NCI-H2029 treated with DMSO at 0.1 percent for 48 hours (cell line): ENCODE data around the gene DSTYK.
"Not testable (repeated sequence)": the region's sequence is repeated elsewhere in the genome, so short reads cannot be mapped to it uniquely, and the experiment has no call there.

Experiments
- DNase-seq: peaks from one replicate; lab custom pipeline; 2025; lab: John Stamatoyannopoulos, UW

Gene DSTYK

DNA sequence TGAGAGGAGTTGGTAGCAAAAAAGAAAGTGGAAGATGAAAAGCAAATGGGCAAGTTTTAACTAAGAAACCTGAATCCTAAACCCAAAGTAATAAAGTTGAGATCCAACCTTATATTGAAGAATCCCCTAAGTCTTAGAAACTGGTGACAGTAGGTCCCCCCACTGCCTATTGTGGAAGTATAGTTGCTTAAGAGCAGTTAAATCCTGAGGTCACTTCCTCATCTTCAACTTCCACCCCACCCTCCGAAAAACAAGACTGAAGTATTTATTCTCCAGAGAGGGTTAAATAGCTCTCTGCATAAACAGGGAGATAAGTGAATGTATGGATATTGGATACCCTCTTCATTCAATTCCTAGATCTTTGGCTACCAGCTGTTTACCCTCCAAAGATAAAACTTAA lies 3.3 kb upstream of the DSTYK start:
- DNase-seq: no peak

DNA sequence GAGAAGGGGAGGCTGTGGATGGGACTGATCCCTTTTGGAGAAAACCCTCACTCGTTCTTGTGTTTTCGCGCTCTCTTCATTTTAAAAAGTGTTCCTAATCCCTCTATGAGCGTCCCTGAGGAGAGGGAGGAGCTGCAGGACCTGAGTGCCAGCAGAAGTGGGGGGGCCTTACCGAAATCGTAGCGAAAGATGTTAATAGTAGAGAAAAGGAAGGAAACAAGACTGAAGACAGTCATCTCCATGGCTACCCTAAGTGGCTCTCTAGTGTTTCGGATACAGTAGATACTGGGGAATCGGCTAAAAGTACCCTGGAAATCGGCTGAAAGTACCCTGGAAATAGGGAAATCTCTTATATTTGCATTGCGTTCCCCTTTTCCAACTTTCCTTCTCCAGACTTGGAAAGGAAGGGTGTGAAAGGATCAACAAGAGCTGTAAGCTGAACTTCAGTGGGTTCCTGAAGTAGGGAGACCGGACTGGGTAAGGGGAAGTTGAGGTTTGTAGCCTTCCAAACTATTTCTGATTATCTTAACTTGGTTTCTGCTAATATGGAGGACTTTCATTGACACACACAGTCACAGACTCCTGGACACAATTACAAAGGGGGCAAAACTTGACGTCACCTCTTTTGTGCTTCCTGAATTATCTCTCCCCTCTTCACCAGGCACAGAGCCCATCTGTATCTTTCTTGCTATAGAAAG lies 486 bp upstream of the DSTYK start:
- DNase-seq: no peak

DNA sequence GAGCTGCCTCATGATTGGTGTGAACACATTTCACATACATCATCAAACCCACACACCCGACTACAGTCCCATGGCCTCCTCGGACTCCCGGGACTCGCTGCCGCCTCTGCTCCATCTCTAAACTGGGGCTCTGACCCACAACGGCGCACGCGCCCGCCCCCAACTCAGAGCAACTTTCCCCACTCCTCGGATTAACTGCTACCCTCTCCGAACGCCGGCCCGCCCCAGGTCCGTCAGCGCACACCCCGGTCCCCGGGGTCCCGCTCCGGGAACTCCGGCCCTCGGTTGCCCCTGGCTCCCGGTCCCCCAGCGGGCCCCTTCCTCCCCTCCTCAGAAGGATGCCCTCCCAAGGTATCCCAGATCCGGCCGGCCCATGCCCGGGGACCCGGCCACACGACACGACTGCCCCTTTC lies 740 bp downstream of the DSTYK start:
- no peak for DNase-seq

DNA sequence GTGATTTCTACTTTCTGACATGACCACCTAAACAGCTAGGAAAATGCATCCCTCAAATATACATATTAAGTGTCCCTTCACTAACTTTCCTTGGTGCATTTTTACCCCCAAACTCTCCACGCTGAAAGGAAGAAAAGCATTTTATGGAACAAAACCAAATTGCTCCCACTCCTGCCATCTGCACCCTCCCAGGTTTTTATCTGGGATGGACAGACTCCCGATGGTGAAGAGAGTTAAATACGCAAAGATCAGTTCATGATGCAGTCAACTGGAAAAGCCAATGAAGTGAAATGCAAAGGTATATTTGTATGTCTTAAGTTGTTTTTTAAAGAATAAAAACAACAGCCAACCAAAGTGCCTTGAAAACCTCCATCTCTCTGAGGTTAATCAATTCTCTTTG lies 2.7 kb downstream of the DSTYK start:
- DNase-seq: no peak

DNA sequence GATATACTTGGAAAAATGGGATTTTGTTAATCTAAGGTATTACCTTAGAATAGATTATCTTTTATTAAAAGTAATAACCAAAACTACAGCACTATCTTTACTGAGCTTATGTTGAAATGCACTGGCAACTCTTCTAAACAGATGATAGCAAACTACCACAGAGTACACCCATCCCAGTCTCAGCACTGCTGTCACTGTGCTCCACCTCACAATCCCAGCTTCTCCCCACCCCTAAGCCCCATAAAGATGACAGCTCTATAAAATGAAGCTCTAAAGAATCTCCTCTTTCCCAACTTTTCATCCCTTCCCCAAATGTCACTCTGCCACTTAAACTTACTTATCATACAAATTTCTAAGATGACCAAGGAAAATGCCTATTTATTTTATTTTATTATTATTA lies 6.4 kb downstream of the DSTYK start:
- DNase-seq: no peak

DNA sequence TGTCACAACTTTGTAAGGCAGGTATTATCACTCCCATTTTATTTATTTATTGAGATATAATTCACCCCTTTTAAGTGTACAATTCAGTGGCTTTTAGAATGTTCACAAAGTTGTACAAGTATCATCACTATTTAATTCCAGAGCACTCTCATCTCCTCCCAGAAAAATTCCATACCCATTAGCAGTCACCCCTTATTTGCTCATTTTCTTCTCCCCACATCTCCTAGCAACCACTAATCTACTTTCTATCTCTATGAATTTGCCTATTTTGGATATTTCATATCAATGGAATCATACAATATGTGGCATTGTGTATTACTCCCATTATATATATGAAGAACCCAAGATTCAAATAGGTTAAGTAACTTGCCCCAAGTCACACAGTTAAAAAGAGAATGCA lies 7.0 kb downstream of the DSTYK start:
- DNase-seq: no peak

DNA sequence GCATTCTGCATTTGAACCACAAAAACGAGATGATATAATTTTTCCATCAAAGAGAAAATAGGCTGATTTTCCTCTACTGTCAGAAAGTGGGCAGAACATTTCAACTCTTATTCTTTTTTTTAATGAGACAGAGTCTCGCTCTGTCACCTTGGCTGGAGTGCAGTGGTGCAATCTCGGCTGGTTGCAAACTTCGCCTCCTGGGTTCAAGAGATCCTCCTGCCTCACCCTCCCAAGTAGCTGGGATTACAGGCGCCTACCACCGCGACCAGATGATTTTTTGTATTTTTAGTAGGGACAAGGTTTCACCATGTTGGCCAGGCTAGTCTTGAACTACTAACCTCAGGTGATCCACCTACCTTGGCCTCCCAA lies 11.6 kb downstream of the DSTYK start:
- DNase-seq: no peak

DNA sequence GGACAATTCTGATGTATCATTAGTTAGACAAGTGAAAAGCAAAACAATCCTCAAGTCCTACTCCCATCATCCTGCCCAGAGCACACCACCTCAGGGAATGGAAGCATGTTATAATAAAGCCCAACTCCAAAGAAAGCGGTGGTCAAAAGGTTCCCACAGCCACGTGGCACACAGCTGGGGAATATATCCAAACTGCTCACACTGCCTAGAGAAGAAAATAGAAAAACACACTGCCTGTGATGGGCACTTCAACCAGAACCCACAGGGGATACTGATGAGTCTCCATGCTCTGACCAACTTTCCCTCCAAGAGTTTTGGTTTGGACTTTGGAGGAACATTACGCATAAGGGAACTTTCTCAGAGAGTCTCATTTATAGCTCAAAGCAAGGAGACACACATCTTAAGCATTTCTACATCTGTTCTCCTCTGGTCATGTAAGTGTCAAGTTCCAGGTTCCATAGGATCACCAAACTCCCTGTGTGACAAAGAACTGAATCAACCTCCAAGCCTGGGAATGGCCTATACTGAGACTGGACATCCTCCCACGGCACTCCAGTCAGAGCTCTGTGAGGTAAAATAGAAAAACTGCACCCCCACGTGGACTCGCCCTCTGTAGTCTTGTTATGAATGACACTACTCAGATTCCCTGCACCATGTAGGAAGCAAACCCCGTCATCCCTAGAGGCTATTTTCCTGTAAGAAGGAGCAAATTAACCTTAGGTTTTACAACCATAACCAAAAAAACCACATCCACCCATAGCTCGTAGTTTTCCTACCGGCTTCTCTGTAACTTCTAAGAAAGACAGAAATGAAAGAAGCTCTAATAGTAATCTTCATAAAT lies 12.2 kb downstream of the DSTYK start:
- no peak for DNase-seq

DNA sequence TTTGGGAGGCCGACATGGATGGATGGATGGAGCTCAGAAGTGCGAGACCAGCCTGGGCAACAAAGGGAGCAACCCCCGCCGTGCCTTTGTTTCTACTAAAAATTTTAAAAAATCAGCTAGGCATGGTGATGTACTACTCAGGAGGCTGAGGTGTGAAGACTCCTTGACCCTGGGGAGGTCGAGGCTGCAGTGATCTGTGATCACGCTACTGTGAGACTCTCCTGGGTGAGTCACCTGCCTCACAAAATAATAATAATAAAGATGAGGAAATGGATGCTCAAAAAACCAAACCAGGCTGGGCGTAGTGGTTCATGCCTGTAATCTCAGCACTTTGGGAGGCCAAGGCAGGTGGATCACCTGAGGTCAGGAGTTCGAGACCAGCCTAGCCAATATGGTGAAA lies 19.2 kb downstream of the DSTYK start:
- no peak for DNase-seq

DNA sequence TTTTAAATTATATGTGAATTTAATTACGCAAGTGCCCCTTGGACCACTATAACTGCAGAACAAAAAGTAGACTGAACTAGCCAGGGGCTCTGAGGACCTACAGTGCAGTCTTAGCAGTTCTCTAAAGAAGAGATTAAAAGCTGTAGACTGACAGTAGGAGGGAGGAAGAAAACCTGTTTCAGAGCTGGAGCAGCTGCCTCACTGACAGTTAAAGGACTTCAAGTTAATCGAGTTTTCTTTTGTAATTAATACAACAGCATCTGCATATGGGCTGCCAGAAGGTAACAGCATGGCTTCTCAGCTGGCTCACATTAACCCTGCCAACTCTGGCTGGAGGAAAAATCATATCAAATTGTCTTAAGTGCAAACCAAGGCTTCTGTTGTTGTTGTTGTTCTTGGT lies 19.9 kb downstream of the DSTYK start:
- DNase-seq: no peak

DNA sequence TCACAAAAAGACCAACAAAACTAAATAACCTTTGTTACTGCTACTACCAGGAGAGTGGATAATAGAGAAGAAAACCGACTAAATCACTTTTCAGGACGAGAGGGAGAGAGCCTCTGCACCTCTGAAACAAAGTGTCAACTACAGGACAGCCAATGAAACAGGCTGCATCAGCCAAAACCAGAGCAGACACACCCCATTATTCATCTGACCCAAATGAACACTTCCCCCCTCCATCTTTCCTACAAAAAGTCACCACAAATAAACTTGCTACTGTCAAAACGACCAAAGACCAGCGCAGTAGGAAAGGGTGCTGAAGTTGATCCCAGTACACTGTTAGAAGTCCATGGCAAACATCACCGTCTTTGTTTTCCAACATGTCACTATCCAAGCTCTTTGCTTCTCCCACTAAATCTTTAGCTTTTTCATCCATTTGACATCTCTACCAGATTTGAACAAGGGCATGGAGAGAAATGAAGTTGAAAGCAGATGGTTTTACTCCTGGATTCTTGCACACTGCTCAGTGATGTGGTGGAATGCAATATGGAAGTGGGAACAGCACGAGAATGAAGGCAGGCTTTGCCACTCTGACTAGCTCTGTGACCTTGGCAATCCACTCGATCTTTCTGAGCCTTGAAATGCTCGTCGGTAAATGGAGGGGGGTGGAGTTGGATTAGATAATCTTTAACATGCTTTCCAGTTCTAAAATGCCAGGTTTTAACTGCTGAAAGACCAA lies 20.5 kb downstream of the DSTYK start:
- no peak for DNase-seq

DNA sequence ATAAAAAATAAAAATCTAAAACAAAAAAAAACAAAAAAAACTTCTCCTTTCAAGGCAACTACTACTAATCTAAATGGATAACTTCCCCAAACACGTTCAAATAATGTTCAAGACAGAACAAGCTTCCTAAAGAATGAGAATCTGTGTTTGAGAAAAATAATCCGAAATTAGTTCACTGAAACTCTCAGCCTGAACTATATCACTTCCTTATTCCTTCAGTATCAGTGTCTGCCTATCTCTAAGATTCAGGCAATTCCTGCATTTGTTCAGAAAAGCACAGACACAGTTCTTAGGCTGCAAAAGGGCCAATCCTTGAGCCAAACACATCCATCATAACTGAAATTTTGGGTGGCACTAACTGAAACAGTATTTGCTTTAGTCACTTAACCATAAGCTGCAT lies 22.4 kb downstream of the DSTYK start:
- no peak for DNase-seq

DNA sequence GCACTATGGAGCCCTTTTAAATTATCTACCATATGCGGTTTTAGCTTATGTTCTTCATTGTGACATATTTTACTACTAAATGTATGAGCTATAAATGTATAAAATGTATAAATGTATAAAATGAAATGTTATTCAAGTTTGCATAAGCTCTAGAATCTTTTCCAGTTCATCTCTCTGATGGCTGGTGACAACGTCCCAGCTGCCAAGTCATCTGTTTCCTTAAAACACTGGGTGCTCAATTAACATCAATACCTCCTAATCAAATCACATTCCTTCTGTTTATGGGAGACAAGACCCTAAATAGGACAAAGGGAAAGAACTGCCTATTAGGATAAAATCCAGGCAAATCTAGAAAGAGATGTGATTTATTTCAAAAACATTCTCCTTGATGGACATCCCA lies 22.9 kb downstream of the DSTYK start:
- DNase-seq: no peak

DNA sequence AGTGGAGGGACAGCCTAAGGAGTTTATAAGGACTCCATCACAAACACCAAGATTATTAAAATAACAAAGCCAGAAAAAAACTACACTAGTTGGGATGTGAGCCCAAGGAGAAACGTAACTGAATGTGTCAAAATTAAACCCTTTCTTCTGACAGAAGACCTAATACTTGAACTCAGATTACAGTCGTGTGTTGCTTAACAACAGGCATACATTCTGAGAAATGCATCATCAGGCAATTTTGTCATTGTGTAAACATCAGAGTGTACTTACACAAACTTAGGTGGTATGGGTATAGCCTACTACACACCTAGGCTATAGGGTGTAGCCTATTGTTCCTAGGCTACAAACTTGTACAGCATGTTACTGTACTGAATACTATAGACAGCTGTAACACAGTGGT lies 23.4 kb downstream of the DSTYK start:
- DNase-seq: no peak

DNA sequence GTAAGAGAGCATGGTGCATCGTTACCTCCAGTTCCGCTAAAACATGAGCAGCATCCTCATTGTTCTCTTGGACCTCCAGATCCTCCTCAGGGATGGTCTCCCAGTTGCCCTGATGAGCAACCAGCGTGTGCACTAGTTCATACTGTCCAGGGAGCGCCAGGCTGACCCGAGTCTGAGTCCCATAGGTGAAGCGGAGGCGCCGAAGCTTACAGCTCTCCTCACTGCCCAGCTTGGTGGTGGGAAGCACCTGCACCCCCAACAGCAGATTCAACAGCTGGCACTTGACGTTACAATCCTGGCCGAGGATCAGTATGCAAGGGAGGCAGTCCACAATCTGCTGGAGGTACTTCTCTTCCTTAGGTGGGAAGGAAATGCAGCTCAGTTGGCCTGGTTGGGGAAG lies 24.1 kb downstream of the DSTYK start:
- DNase-seq: no peak

DNA sequence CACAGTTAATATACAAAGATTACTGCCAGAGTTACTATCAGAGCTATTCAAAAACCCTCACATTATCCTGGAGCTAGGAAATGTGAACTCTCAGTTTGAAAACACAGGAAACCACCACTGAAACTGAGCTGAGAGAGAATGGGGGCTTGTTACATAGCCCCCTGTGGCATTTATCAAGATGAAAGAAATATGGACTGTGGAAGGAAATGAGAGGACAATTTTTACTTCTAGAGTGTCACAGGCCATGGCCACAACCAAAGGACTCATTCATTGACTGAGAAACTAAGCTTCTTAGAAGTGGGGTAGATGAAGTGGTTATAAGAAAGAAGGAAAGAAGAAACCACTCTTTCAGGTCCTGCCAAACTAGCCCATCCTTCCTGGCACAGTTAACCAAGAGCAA lies 25.3 kb downstream of the DSTYK start:
- DNase-seq: no peak

DNA sequence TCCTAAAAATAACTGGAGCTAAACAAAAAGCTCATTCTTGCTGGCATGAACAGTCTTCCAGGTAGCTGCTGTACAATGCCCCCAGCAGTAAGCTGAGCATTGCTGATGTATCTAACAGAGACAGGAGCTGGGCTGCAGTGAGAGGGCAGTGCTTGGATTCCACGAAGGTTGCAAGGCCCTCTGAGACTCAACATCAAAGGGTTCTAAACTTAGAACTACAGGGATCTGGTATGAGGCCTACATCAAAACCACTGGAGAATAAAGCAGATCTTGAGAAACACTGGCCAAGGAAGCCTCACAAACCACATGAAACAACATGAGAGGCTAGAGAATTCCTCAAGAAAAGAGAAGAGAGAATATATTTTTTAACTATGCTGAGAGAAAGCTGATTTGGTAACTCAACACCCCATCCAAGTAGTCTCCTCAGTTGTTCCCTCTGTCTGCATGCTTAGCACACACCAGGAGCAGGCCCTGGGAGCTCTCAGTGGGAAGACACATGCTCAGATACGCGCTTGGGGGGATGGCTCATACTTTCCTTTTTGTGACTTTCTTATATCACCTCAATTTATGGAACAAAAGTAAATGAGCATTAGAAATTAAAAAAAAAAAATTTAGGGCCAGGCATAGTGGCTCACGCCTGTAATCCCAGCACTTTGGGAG lies 27.7 kb downstream of the DSTYK start:
- DNase-seq: no peak

DNA sequence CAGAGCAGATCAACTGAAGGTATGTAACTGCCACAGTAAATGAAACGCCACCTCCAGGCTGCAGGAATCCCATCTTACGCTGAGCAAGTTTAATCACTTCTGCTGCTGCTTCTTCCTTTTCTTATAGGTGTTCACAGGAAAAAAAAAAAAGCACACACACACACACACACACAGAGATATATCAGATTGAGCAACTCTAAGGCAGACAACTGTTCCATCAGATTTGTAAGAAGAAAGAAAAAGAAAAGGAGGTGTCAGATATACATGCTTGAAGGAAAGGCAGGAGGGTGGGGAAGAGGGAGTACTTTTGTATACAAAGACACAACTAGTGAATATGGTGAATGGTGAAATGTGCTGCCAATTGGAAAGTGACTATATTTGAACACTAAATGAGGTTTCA lies 28.6 kb downstream of the DSTYK start:
- DNase-seq: no peak

DNA sequence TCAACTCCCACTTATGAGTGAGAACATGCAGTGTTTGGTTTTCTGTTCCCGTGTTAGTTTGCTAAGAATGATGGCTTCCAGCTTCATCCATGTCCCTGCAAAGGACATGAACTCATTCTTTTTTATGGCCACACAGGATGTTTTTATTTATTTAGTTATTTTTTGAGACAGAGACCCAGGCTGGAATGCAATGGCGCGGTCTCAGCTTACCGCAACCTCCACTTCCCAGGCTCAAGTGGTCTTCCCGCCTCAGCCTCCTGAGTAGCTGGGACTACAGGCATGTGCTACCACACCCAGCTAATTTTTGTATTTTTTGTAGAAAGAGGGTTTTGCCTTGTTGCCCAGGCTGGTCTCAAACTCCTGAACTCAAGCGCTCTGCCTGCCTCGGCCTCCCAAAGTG lies 31.2 kb downstream of the DSTYK start:
- not testable (repeated sequence) for DNase-seq

DNA sequence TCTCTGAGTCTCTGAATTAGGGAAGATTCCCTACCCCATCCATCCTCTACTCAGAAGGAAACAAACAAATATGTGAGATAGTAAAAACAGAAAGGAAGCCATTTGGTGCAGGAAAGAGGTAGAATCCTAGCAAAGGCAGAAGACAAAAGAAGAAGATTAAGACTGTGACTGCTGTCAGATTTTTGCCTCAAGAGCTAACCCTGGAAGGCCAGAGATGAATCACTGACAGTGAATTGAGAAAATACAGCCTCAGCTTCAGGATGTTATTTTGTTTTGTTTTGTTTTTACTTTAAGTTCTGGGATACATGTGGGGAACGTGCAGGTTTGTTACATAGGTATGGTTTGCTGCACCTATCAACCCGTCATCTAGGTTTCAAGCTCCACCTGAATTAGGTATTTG lies 31.7 kb downstream of the DSTYK start:
- DNase-seq: no peak

DNA sequence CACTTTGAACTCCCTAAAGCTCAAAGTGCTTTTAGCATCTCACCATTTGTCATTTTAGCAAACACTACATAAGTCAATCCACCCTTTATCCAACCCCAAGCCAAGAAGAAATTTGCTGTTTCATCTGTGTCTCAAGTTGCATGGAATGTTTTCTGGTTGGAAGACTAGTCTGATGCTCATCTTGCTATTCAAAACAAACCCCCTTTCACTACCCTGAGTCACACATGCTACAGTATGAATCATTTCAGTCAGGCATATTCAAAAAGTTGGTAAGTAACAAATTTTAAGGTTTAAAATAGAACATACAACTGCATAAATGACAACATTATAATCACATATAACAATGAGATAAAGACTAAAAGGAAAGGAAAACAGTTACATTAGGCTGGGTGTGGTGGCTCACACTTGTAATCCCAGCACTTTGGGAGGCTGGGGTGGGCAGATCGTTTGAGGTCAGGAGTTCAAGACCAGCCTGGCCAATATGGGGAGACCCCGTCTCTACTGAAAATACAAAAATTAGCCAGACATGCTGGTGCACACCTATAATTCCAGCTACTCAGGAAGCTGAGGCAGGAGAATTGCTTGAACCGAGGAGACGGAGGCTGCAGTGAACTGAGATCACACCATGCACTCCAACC lies 38.7 kb downstream of the DSTYK start:
- no peak for DNase-seq

DNA sequence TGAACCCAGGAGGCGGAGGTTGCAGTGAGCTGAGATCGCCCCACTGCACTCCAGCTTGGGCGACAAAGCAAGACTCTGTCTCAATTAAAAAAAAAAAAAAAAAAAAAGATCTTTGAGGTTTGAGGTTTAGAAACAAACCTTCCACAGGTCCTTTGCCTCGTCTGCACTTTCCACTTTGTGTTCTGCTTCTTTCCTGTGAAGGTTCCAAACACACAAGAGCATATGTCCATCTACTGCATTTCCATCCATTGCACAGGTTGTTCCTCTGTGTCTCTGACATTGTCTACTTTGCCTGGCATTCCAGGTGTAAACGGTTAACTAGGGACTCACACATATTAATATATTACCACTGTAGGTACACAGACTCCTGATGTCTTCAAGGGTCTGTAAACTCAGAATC lies 40.1 kb downstream of the DSTYK start:
- no peak for DNase-seq
